GM13976 (cell line): ENCODE measurements around the gene IRAK2.

Experiments used
- DNase-seq: peaks from one replicate; pipeline ENCODE4 v3.0.0; 2012; ENCODE audit warnings: low spot score
- in situ Hi-C: fragments of 300-500 bp; cut with MboI; formaldehyde crosslinking; loops from one replicate; pipeline ENCODE4 v1.12.0; 2022; ENCODE audit warnings: low sequenced_read_pairs, mixed read lengths, inconsistent platforms; ENCODE audit not compliant: unreplicated experiment
- TF ChIP-seq, protein P1 (sequence below): IDR thresholded peaks from 2 replicates; pipeline ENCODE4 v1.5.1; 2012; ENCODE audit warnings: borderline replicate concordance, mild to moderate bottlenecking; ENCODE audit not compliant: insufficient read depth; ENCODE audit errors: extremely low read depth, missing control alignments, control extremely low read depth

IRAK2 gene

GRCh38 chr3:10206166-10206511, 41.4 kb downstream of the IRAK2 start:
- in situ Hi-C loops, result no loop called here
- TF ChIP-seq, protein P1, sequence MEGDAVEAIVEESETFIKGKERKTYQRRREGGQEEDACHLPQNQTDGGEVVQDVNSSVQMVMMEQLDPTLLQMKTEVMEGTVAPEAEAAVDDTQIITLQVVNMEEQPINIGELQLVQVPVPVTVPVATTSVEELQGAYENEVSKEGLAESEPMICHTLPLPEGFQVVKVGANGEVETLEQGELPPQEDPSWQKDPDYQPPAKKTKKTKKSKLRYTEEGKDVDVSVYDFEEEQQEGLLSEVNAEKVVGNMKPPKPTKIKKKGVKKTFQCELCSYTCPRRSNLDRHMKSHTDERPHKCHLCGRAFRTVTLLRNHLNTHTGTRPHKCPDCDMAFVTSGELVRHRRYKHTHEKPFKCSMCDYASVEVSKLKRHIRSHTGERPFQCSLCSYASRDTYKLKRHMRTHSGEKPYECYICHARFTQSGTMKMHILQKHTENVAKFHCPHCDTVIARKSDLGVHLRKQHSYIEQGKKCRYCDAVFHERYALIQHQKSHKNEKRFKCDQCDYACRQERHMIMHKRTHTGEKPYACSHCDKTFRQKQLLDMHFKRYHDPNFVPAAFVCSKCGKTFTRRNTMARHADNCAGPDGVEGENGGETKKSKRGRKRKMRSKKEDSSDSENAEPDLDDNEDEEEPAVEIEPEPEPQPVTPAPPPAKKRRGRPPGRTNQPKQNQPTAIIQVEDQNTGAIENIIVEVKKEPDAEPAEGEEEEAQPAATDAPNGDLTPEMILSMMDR, result no peak
- no peak for DNase-seq

DNA sequence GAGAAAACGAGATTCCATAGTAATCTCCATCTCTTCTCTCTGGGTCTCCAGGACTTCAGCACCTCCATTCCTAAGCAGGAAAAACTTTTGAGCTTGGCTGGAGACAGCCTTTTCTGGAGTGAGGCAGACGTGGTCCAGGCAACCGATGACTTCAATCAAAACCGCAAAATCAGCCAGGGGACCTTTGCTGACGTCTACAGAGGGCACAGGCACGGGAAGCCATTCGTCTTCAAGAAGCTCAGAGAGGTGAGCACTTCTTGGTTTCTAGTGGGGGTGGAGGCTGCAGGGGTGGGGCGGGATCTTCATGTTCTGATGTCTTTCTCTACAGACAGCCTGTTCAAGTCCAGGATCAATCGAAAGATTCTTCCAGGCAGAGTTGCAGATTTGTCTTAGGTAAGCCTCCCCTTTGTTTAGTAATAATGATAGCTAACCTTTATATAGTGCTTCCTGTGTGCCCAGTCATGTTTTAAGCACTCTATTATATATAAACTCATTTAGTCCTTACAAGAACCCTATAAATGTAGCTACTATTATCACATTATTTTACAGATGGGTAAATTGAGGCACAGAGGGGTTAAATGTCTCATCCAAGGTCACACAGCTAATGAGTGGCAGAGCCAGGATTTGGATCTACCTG, 48.6 kb downstream of the IRAK2 start:
- in situ Hi-C loops, result no loop called here
- TF ChIP-seq, protein P1, result no peak
- DNase-seq, result peak; percentile 63

DNA sequence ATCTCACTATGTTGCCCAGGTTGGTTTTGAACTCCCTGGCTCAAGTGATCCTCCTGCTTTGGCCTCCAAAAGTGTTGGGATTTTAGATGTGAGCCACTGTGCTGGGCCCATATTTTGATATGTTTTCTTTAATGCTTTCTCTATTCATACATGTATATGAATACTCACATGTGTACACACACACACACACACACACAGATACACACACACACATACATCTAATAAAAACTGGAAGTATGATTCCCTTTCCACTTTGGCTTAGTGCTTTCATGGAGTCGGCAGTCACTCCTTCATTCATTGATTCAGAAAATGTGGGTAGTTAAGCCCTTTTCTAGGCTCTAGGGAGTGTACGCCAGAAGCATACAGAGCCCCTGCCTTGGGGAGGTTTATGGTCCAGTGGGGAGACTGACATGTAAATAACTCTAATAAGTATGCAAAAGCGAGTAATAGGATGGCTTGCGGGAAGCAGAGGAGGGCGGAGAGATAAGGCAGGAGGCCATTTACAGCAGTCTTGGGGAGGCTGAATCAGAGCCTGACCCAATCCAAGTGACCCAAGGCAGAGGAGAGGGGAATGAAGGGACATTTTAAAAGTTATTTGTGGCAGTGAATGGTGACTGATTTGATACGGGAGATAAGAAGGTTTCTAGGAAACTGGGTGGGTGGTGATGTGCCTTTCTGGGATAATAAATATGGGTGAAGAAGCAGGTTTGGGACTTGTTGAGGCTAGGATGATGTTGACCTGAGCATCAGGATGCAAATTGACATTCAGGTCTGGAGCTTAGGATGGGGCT, 51.1 kb downstream of the IRAK2 start:
- TF ChIP-seq, protein P1, result no peak
- in situ Hi-C loops, result no loop called here
- no peak for DNase-seq

- in situ Hi-C loops, result no loop called here
- TF ChIP-seq, protein P1, result no peak
- DNase-seq, result no peak
Measured at GRCh38 chr3:10217359-10217758, 52.6 kb downstream of the IRAK2 start.

- TF ChIP-seq, protein P1, result no peak
- in situ Hi-C loops, result no loop called here
- DNase-seq, result no peak
Measured at GRCh38 chr3:10219737-10220136, 55.0 kb downstream of the IRAK2 start.

- DNase-seq, result peak; percentile 60
- TF ChIP-seq, protein P1, result no peak
- in situ Hi-C loops, result no loop called here
Measured at GRCh38 chr3:10223676-10224639, 59.2 kb downstream of the IRAK2 start.
